Measurements from ENCODE around the gene GPR161. TPM values are rescaled to one million over a fixed set of nuclear protein-coding genes. Genes with fewer than 3 reads are reported as not detected.

The GPR161 gene
- total and polyA plus RNA-seq, 2 of the 13 experiments (the other 11 are each of a cell fraction or from before 2014, with no cell fraction given), result 0.13 to 0.35 TPM

DNA sequence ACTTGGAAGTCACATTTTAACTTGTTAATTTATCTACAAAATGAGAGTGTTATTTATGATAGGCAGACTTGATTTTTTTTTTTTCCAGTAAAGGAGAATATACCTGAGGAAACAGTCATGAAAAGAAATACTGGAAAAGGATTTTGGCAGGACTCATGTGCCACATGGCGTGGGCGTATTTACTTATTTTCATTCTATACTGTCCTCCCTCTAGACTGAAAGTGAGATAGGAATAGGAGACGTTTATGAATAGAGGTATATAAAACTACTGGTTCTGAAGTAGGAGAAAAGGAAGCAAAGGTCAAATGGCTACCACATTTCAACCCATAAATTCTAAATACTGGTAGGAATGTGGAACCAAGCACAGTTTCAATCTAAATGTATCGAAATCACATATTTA, 105.1 kb downstream of the GPR161 start:
- Histone ChIP-seq H2AFZ (ENCODE audit: low read length) (no peak overlapping the region), H3K4me2 (ENCODE audit: low read depth, low read length) (no peak overlapping the region), H3K27ac (ENCODE audit: extremely low read length, insufficient read depth, low read length) (no peak overlapping the region), H3K4me3 (replicated peaks in 1 of 3; ENCODE audit: insufficient read depth in 1 of 3, low read depth in 2 of 3, low read length in 3 of 3) (no peak overlapping the region), H3K27me3 (ENCODE audit: control insufficient read depth in 1 of 2, insufficient read depth in 2 of 2, low read length in 2 of 2) (no peaks in the 10 kb centered on the region), H3K4me1 (ENCODE audit: insufficient read depth, low read length) (no peaks in the 10 kb centered on the region), H3K79me2 (ENCODE audit: insufficient read depth, low read length) (no peaks in the 10 kb centered on the region), H3K36me3 (replicated peaks in 1 of 2; ENCODE audit: control insufficient read depth in 1 of 2, insufficient read depth in 2 of 2, low read length in 2 of 2) (peaks cover 0 to 6% of the 10 kb centered on the region in 2 experiments; a peak in 4 of 5 replicates), H3K9me3 (ENCODE audit: low read length) (no peaks in the 10 kb centered on the region), H3K9ac (ENCODE audit: insufficient read depth, low read depth, low read length) (no peak overlapping the region), H4K20me1 (ENCODE audit: insufficient read depth, low read length) (no peaks in the 10 kb centered on the region)
- CTCF ChIA-PET (ENCODE audit: low intra/inter-chr PET ratio, low total read pairs), result no interaction called here
- ATAC-seq (no peak), FAIRE-seq (no peak), DNase-seq (ENCODE audit: low spot score) (no peak)
- POLR2A ChIA-PET, result no interaction called here
- no TSS peak for BruUV-seq (replicated peaks)
- WGBS (ENCODE audit: low lambda C conversion rate), result 96% methylated on average over 4 of the region's 4 CpGs
- intact Hi-C loops (cut with micrococcal nuclease; ENCODE audit: unreplicated experiment), result no loop called here
- in situ Hi-C loops (cut with HindIII; ENCODE audit: extremely low pct_ligation_motif_present, low pct_unique_long_range_greater_than_20kb), result no loop called here
- TF ChIP-seq BRD4 (CRISPR knock-in tag; IDR thresholded peaks at IDR 0.05), result no peak
- TF ChIP-seq, protein P1, sequence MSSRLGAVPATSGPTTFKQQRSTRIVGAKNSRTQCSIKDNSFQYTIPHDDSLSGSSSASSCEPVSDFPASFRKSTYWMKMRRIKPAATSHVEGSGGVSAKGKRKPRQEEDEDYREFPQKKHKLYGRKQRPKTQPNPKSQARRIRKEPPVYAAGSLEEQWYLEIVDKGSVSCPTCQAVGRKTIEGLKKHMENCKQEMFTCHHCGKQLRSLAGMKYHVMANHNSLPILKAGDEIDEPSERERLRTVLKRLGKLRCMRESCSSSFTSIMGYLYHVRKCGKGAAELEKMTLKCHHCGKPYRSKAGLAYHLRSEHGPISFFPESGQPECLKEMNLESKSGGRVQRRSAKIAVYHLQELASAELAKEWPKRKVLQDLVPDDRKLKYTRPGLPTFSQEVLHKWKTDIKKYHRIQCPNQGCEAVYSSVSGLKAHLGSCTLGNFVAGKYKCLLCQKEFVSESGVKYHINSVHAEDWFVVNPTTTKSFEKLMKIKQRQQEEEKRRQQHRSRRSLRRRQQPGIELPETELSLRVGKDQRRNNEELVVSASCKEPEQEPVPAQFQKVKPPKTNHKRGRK (CRISPR knock-in tag; IDR thresholded peaks at IDR 0.05), result no peak
- TF ChIP-seq, protein P2, sequence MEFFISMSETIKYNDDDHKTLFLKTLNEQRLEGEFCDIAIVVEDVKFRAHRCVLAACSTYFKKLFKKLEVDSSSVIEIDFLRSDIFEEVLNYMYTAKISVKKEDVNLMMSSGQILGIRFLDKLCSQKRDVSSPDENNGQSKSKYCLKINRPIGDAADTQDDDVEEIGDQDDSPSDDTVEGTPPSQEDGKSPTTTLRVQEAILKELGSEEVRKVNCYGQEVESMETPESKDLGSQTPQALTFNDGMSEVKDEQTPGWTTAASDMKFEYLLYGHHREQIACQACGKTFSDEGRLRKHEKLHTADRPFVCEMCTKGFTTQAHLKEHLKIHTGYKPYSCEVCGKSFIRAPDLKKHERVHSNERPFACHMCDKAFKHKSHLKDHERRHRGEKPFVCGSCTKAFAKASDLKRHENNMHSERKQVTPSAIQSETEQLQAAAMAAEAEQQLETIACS (CRISPR knock-in tag; IDR thresholded peaks at IDR 0.05), result no peak
- TF ChIP-seq, protein P3, sequence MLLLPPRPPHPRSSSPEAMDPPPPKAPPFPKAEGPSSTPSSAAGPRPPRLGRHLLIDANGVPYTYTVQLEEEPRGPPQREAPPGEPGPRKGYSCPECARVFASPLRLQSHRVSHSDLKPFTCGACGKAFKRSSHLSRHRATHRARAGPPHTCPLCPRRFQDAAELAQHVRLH (CRISPR knock-in tag; IDR thresholded peaks at IDR 0.05; ENCODE audit: borderline replicate concordance, low read depth), result no peak

DNA sequence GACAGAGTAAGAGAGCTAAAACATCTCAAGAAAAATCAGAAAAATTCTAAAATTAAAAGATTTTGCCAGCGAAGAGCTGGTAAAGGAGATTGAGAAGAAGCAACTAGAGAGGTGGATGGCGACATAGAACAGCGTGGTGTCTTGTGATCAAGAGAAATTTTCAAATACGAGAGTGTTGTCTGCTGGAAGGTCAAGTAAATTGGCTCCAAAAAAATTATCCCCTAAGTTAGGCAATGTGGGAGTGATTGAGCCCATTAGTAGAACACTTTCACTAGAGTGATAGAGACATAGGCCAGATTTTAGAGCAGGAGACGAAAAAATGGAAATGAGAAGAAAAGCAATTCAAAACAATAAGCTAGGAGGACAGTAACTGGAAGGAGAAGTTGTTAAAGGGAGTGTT, 105.5 kb downstream of the GPR161 start:
- H3K27me3 ChIP-seq (ENCODE audit: control insufficient read depth in 1 of 2, insufficient read depth in 2 of 2, low read length in 2 of 2), result no peaks in the 10 kb centered on the region
- no peak overlapping the region for H3K4me2 ChIP-seq (ENCODE audit: low read depth, low read length)
- H3K79me2 ChIP-seq (ENCODE audit: insufficient read depth, low read length), result no peaks in the 10 kb centered on the region
- no peaks in the 10 kb centered on the region for H4K20me1 ChIP-seq (ENCODE audit: insufficient read depth, low read length)
- no TSS peak for BruUV-seq (replicated peaks)
- H3K36me3 ChIP-seq (replicated peaks in 1 of 2; ENCODE audit: control insufficient read depth in 1 of 2, insufficient read depth in 2 of 2, low read length in 2 of 2), result peaks cover 0 to 4% of the 10 kb centered on the region in 2 experiments; a peak in 4 of 5 replicates
- WGBS (ENCODE audit: low lambda C conversion rate), result 96% methylated on average over 5 of the region's 5 CpGs
- ChIA-PET POLR2A (no interaction called here), CTCF (ENCODE audit: low intra/inter-chr PET ratio, low total read pairs) (no interaction called here)
- no peak overlapping the region for H2AFZ ChIP-seq (ENCODE audit: low read length)
- DNase-seq (ENCODE audit: low spot score) (no peak), FAIRE-seq (no peak), ATAC-seq (no peak)
- H3K9me3 ChIP-seq (ENCODE audit: low read length), result no peaks in the 10 kb centered on the region
- H3K9ac ChIP-seq (ENCODE audit: insufficient read depth, low read depth, low read length), result no peak overlapping the region
- no peaks in the 10 kb centered on the region for H3K4me1 ChIP-seq (ENCODE audit: insufficient read depth, low read length)
- H3K27ac ChIP-seq (ENCODE audit: extremely low read length, insufficient read depth, low read length), result no peak overlapping the region
- TF ChIP-seq, protein P4, sequence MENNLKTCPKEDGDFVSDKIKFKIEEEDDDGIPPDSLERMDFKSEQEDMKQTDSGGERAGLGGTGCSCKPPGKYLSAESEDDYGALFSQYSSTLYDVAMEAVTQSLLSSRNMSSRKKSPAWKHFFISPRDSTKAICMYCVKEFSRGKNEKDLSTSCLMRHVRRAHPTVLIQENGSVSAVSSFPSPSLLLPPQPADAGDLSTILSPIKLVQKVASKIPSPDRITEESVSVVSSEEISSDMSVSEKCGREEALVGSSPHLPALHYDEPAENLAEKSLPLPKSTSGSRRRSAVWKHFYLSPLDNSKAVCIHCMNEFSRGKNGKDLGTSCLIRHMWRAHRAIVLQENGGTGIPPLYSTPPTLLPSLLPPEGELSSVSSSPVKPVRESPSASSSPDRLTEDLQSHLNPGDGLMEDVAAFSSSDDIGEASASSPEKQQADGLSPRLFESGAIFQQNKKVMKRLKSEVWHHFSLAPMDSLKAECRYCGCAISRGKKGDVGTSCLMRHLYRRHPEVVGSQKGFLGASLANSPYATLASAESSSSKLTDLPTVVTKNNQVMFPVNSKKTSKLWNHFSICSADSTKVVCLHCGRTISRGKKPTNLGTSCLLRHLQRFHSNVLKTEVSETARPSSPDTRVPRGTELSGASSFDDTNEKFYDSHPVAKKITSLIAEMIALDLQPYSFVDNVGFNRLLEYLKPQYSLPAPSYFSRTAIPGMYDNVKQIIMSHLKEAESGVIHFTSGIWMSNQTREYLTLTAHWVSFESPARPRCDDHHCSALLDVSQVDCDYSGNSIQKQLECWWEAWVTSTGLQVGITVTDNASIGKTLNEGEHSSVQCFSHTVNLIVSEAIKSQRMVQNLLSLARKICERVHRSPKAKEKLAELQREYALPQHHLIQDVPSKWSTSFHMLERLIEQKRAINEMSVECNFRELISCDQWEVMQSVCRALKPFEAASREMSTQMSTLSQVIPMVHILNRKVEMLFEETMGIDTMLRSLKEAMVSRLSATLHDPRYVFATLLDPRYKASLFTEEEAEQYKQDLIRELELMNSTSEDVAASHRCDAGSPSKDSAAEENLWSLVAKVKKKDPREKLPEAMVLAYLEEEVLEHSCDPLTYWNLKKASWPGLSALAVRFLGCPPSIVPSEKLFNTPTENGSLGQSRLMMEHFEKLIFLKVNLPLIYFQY (CRISPR knock-in tag; IDR thresholded peaks at IDR 0.05; ENCODE audit: borderline replicate concordance), result no peak
- no peak for TF ChIP-seq ZNF496 (CRISPR knock-in tag; IDR thresholded peaks at IDR 0.05; ENCODE audit: insufficient replicate concordance)
- TF ChIP-seq, protein P5, sequence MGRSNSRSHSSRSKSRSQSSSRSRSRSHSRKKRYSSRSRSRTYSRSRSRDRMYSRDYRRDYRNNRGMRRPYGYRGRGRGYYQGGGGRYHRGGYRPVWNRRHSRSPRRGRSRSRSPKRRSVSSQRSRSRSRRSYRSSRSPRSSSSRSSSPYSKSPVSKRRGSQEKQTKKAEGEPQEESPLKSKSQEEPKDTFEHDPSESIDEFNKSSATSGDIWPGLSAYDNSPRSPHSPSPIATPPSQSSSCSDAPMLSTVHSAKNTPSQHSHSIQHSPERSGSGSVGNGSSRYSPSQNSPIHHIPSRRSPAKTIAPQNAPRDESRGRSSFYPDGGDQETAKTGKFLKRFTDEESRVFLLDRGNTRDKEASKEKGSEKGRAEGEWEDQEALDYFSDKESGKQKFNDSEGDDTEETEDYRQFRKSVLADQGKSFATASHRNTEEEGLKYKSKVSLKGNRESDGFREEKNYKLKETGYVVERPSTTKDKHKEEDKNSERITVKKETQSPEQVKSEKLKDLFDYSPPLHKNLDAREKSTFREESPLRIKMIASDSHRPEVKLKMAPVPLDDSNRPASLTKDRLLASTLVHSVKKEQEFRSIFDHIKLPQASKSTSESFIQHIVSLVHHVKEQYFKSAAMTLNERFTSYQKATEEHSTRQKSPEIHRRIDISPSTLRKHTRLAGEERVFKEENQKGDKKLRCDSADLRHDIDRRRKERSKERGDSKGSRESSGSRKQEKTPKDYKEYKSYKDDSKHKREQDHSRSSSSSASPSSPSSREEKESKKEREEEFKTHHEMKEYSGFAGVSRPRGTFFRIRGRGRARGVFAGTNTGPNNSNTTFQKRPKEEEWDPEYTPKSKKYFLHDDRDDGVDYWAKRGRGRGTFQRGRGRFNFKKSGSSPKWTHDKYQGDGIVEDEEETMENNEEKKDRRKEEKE (IDR thresholded peaks at IDR 0.05), result no peak
- no peak for TF ChIP-seq ZNF564 (CRISPR knock-in tag; IDR thresholded peaks at IDR 0.05)
- H3K4me3 ChIP-seq (replicated peaks in 1 of 3; ENCODE audit: insufficient read depth in 1 of 3, low read depth in 2 of 3, low read length in 3 of 3), result no peak overlapping the region
- in situ Hi-C loops (cut with HindIII; ENCODE audit: extremely low pct_ligation_motif_present, low pct_unique_long_range_greater_than_20kb), result no loop called here
- intact Hi-C loops (cut with micrococcal nuclease; ENCODE audit: unreplicated experiment), result no loop called here
